OCI-LY3 (cell line): Measurements from ENCODE around the gene RPA1.
A peak's percentile ranks its signal among the peaks of the same experiment; 100 is the strongest.

Experiments
- H2AFZ ChIP-seq: fragments of 200-600, 300-600 bp; shearing (Covaris generic); 2 replicates; pipeline ENCODE4 v1.6.0; 2014; ENCODE audit warnings: antibody characterized with exemption, low read depth, low read length
- H3K27ac ChIP-seq: fragments of 200-600, 300-600 bp; sonication (generic); 2 replicates; pipeline ENCODE4 v1.5.1; 2014; ENCODE audit warnings: mild to moderate bottlenecking, low read length, moderate library complexity, mixed read lengths
- H3K27me3 ChIP-seq: fragments of 200-600, 300-600 bp; sonication (generic); 2 replicates; pipeline ENCODE4 v1.6.1; 2014; ENCODE audit warnings: low read depth, low read length, mixed read lengths
- H3K36me3 ChIP-seq: fragments of 200-600, 300-600 bp; sonication (generic); replicated peaks from 2 replicates; pipeline ENCODE3; 2014; ENCODE audit warnings: low read depth, low read length, mixed read lengths
- H3K4me1 ChIP-seq: fragments of 300-600, 200-600 bp; sonication (generic); 2 replicates; pipeline ENCODE4 v1.6.1; 2014; ENCODE audit warnings: low read length, mixed read lengths
- H3K4me2 ChIP-seq: fragments of 200-600, 300-600 bp; sonication (generic); 2 replicates; pipeline ENCODE4 v1.6.1; 2014; ENCODE audit warnings: low read length, mixed read lengths
- H3K4me3 ChIP-seq: fragments of 300-600, 200-600 bp; sonication (generic); 2 replicates; pipeline ENCODE4 v1.5.1; 2014; ENCODE audit warnings: antibody characterized with exemption, mild to moderate bottlenecking, low read length, moderate library complexity
- H3K79me2 ChIP-seq: fragments of 300-600, 200-600 bp; shearing (Covaris generic); 2 replicates; pipeline ENCODE4 v1.6.1; 2014; ENCODE audit warnings: mild to moderate bottlenecking, low read length, mixed read lengths
- H3K9ac ChIP-seq: fragments of 300-600, 200-600 bp; shearing (Covaris generic); 2 replicates; pipeline ENCODE4 v1.6.0; 2014; ENCODE audit warnings: mild to moderate bottlenecking, low read length, moderate library complexity
- H3K9me3 ChIP-seq: fragments of 200-600, 300-600 bp; shearing (Covaris generic); 2 replicates; pipeline ENCODE4 v1.6.1; 2014; ENCODE audit warnings: low read length, mixed read lengths; ENCODE audit not compliant: insufficient read depth
- H4K20me1 ChIP-seq: fragments of 200-600, 300-600 bp; sonication (generic); 2 replicates; pipeline ENCODE4 v1.6.1; 2016; ENCODE audit warnings: low read length, mixed read lengths; ENCODE audit not compliant: insufficient read depth
- EZH2phosphoT487 ChIP-seq: fragments of 200-600 bp; shearing (Covaris generic); IDR thresholded peaks from 2 replicates; pipeline ENCODE4 v1.6.1; 2018; ENCODE audit warnings: antibody characterized with exemption, mixed run types, low read depth
- TF ChIP-seq, protein P1 (sequence below): fragments of 200-600, 300-600 bp; sonication (generic); IDR thresholded peaks from 2 replicates; pipeline ENCODE4 v1.5.1; 2014; ENCODE audit warnings: antibody characterized with exemption, low read length, low read depth

RPA1 gene

GRCh38 chr17:1912146-1912545 is 82.3 kb downstream of the RPA1 start:
- Histone ChIP-seq H3K9ac (no peak overlapping the region), H3K4me1 (peaks cover 17% of the 10 kb centered on the region), H2AFZ (no peak overlapping the region), H3K9me3 (no peaks in the 10 kb centered on the region), H3K27ac (no peak overlapping the region), H4K20me1 (no peaks in the 10 kb centered on the region), H3K4me2 (no peak overlapping the region), H3K4me3 (no peak overlapping the region), H3K79me2 (no peaks in the 10 kb centered on the region), H3K36me3 (no peaks in the 10 kb centered on the region), H3K27me3 (no peaks in the 10 kb centered on the region)
- no peak for TF ChIP-seq EZH2phosphoT487
- TF ChIP-seq, protein P1, sequence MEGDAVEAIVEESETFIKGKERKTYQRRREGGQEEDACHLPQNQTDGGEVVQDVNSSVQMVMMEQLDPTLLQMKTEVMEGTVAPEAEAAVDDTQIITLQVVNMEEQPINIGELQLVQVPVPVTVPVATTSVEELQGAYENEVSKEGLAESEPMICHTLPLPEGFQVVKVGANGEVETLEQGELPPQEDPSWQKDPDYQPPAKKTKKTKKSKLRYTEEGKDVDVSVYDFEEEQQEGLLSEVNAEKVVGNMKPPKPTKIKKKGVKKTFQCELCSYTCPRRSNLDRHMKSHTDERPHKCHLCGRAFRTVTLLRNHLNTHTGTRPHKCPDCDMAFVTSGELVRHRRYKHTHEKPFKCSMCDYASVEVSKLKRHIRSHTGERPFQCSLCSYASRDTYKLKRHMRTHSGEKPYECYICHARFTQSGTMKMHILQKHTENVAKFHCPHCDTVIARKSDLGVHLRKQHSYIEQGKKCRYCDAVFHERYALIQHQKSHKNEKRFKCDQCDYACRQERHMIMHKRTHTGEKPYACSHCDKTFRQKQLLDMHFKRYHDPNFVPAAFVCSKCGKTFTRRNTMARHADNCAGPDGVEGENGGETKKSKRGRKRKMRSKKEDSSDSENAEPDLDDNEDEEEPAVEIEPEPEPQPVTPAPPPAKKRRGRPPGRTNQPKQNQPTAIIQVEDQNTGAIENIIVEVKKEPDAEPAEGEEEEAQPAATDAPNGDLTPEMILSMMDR = no peak

- H3K9me3 ChIP-seq = no peaks in the 10 kb centered on the region
- no peak overlapping the region for H2AFZ ChIP-seq
- H3K27ac ChIP-seq = no peak overlapping the region
- no peaks in the 10 kb centered on the region for H4K20me1 ChIP-seq
- no peaks in the 10 kb centered on the region for H3K79me2 ChIP-seq
- no peaks in the 10 kb centered on the region for H3K27me3 ChIP-seq
- H3K4me3 ChIP-seq = no peak overlapping the region
- H3K4me2 ChIP-seq = no peak overlapping the region
- no peaks in the 10 kb centered on the region for H3K36me3 ChIP-seq
- H3K9ac ChIP-seq = no peak overlapping the region
- H3K4me1 ChIP-seq = peaks cover 15% of the 10 kb centered on the region
- TF ChIP-seq EZH2phosphoT487 = no peak
- TF ChIP-seq, protein P1 = no peak
These were observed 83.9 kb downstream of the RPA1 start for GRCh38 chr17:1913702-1914101.

- no peak for TF ChIP-seq EZH2phosphoT487
- TF ChIP-seq, protein P1 = no peak
- Histone ChIP-seq H3K9ac (no peak overlapping the region), H3K36me3 (no peaks in the 10 kb centered on the region), H3K4me2 (no peak overlapping the region), H3K27me3 (no peaks in the 10 kb centered on the region), H3K4me3 (no peak overlapping the region), H3K9me3 (no peaks in the 10 kb centered on the region), H3K79me2 (no peaks in the 10 kb centered on the region), H4K20me1 (no peaks in the 10 kb centered on the region), H3K27ac (no peak overlapping the region), H2AFZ (no peak overlapping the region), H3K4me1 (peaks cover 8% of the 10 kb centered on the region)
These were observed 84.9 kb downstream of the RPA1 start for GRCh38 chr17:1914661-1915083.

DNA sequence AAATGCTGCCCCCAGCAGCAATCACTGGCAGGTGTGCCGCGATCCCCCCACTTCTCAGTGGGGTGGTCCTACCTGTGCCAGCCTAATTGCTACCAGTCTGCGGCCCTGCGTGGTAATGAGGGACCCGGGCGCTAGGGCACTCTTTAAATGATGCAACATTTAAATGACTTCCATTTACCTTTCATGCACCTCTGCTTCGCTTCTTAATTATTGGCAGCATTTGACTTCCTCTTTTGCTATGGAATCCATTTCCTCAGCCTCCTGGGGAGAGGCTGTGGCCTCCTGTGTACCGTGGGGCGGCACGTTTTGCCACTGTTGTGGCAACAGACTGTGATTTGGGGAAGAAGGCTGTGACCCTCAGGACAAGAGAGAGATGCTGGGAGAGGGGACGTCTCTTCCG is 86.1 kb downstream of the RPA1 start:
- no peaks in the 10 kb centered on the region for H3K79me2 ChIP-seq
- H3K27me3 ChIP-seq = no peaks in the 10 kb centered on the region
- no peaks in the 10 kb centered on the region for H4K20me1 ChIP-seq
- no peaks in the 10 kb centered on the region for H3K36me3 ChIP-seq
- H3K9me3 ChIP-seq = no peaks in the 10 kb centered on the region
- H3K9ac ChIP-seq = no peak overlapping the region
- peak overlapping the region; percentile 52; the same call in 1 of the 2 replicates for H2AFZ ChIP-seq
- H3K4me2 ChIP-seq = no peak overlapping the region; the same call in 1 of the 2 replicates
- no peak overlapping the region for H3K4me3 ChIP-seq
- H3K4me1 ChIP-seq = peaks cover 8% of the 10 kb centered on the region
- TF ChIP-seq, protein P1 = no peak
- TF ChIP-seq EZH2phosphoT487 = no peak
- no peak overlapping the region for H3K27ac ChIP-seq
